Right lobe of liver (tissue), 4 donors: ENCODE measurements around the gene SHISA4.

ENCODE experiments used
- CTCF ChIP-seq, 4 donors: fragments of 200-600 bp in 3 of 4; fragments of 450-650 bp in 1 of 4; IDR thresholded peaks; one replicate each; pipeline versions ENCODE4 v1.5.1 to v1.8.0; 2016 to 2022; ENCODE audit warnings: antibody characterized with exemption in 4 of 4, mild to moderate bottlenecking in 2 of 4
- POLR2A ChIP-seq: fragments of 450-650 bp; IDR thresholded peaks from one replicate; pipeline ENCODE4 v1.6.1; 2017; ENCODE audit warnings: antibody characterized with exemption, mild to moderate bottlenecking
- donor health status: DM: no; HTN: no; CAD: no.
- donor health status: DM: no; HTN: no; CAD: no.
- donor health status: DM: no; HTN: yes; CAD: no.

- TF ChIP-seq CTCF (IDR thresholded peaks at IDR 0.05) (no peak), POLR2A (peak; percentile 63)
Measured at GRCh38 chr1:201888282-201889089, at the start of gene SHISA4.
